HCT116 (cell line): ENCODE data around the gene MLLT11.

Experiments
- CTCF ChIP-seq, 3 experiments: fragments of 200-600 bp in 1 of 3; sonication (generic) in 1 of 3; IDR thresholded peaks in 2 of 3; conservative IDR thresholded peaks in 1 of 3; 2 replicates each; pipeline ENCODE4 v1.5.1; 2012 to 2017; ENCODE audit warnings: low read depth in 2 of 3, low read length in 2 of 3, antibody characterized with exemption in 1 of 3, borderline replicate concordance in 1 of 3, control low read depth in 1 of 3, mild to moderate bottlenecking in 1 of 3, mixed read lengths in 1 of 3, mixed run types in 1 of 3, moderate library complexity in 1 of 3; ENCODE audit not compliant: insufficient read depth in 1 of 3
- MAX ChIP-seq: IDR thresholded peaks from 2 replicates; pipeline ENCODE4 v1.6.1; 2012
- RAD21 ChIP-seq: IDR thresholded peaks from 2 replicates; pipeline ENCODE4 v1.6.1; 2012; ENCODE audit warnings: low read depth, mild to moderate bottlenecking
- REST ChIP-seq: IDR thresholded peaks from 2 replicates; pipeline ENCODE4 v1.6.1; 2012; ENCODE audit warnings: low read depth
- SIN3A ChIP-seq: IDR thresholded peaks from 2 replicates; pipeline ENCODE4 v1.6.1; 2012; ENCODE audit warnings: low read depth

- no peak for TF ChIP-seq CTCF (IDR thresholded peaks at IDR 0.05 in 2 of 3, conservative IDR thresholded peaks at IDR 0.05 in 1 of 3; ENCODE audit: borderline replicate concordance in 1 of 3, insufficient read depth in 1 of 3, low read depth in 2 of 3, low read length in 2 of 3)
- TF ChIP-seq SIN3A: no peak
- TF ChIP-seq REST: no peak
- TF ChIP-seq RAD21: no peak
- TF ChIP-seq MAX: no peak
These were observed 48.1 kb downstream of the MLLT11 start for GRCh38 chr1:151108331-151108730.
